Effector memory CD8-positive, alpha-beta T cell (primary cell): ENCODE data around the gene ARFIP1.
A peak's percentile ranks its signal among the peaks of the same experiment; 100 is the strongest.
"Not testable (repeated sequence)": the region's sequence is repeated elsewhere in the genome, so short reads cannot be mapped to it uniquely, and the experiment has no call there.

Experiments
- ATAC-seq: fragments of 150-1000 bp; cut with Tn5 transposase; replicated peaks from 2 replicates; pipeline ENCODE4 v1.10.0; 2021; ENCODE audit warnings: mild to moderate bottlenecking, moderate library complexity
- DNase-seq, 3 experiments: peaks; one replicate each; pipeline ENCODE4 v3.0.0; 2021
- H3K27ac Mint-ChIP-seq, 2 donors: one replicate each; pipeline ENCODE4 v1.8.0; 2022; ENCODE audit warnings: mild to moderate bottlenecking in 2 of 2, mixed read lengths in 2 of 2, moderate library complexity in 2 of 2
- H3K27me3 Mint-ChIP-seq, 2 donors: one replicate each; pipeline ENCODE4 v1.8.0; 2022; ENCODE audit warnings: mixed read lengths in 2 of 2
- H3K36me3 Mint-ChIP-seq: one replicate; pipeline ENCODE4 v1.8.0; 2022; ENCODE audit warnings: mild to moderate bottlenecking, moderate library complexity, mixed read lengths; ENCODE audit not compliant: insufficient read depth
- H3K4me1 Mint-ChIP-seq, 2 donors: one replicate each; pipeline ENCODE4 v1.8.0; 2022; ENCODE audit warnings: low read depth in 2 of 2, mixed read lengths in 2 of 2
- H3K4me3 Mint-ChIP-seq, 2 donors: one replicate each; pipeline ENCODE4 v1.8.0; 2022; ENCODE audit warnings: mild to moderate bottlenecking in 2 of 2, mixed read lengths in 2 of 2, moderate library complexity in 2 of 2
- H3K9me3 Mint-ChIP-seq, 2 donors: one replicate each; pipeline ENCODE4 v1.8.0; 2022; ENCODE audit warnings: mixed read lengths in 2 of 2
- total RNA-seq, 9 experiments: gene quantifications; one replicate each; lab custom pipeline; 2026; lab: John Stamatoyannopoulos, UW

Gene ARFIP1
- 12.1 to 30.1 (median 21.8) reads per million in 9 experiments for total RNA-seq

GRCh38 chr4:152779513-152780266, at the start of gene ARFIP1, which contains the start of gene TIGD4:
Gene ARFIP1, plus strand, starts transcription at chr4:152779954. Its CDS starts 49,680 bp downstream, at chr4:152829634.
Gene TIGD4, minus strand, starts transcription at chr4:152779730. Its CDS starts 8,726 bp downstream, at chr4:152771004.
- peak; percentile 92 to 95 (median 94) for DNase-seq
- ATAC-seq = peak; percentile 86
- peak within 1 kb of the TSS; percentile 96 to 100 for H3K4me3 Mint-ChIP-seq
- no peaks in the 10 kb centered on the region for H3K27me3 Mint-ChIP-seq
- peaks cover 18% of the 10 kb centered on the region for H3K36me3 Mint-ChIP-seq
- no peaks in the 10 kb centered on the region for H3K9me3 Mint-ChIP-seq
- H3K27ac Mint-ChIP-seq = peak within 1 kb of the TSS; percentile 96 to 99
- H3K4me1 Mint-ChIP-seq = peaks cover 34 to 40% of the 10 kb centered on the region in 2 donors

- Mint-ChIP-seq H3K27ac (no peak overlapping the region), H3K27me3 (peaks cover 10 to 19% of the 10 kb centered on the region in 2 donors), H3K36me3 (no peaks in the 10 kb centered on the region), H3K4me3 (no peak overlapping the region), H3K4me1 (peaks cover 2 to 3% of the 10 kb centered on the region in 2 donors), H3K9me3 (no peaks in the 10 kb centered on the region)
- ATAC-seq (no peak), DNase-seq (no peak)
Observed at GRCh38 chr4:152731997-152732396, 47.8 kb upstream of the ARFIP1 start.

- H3K27ac Mint-ChIP-seq = no peak overlapping the region
- H3K4me3 Mint-ChIP-seq = no peak overlapping the region
- H3K36me3 Mint-ChIP-seq = no peaks in the 10 kb centered on the region
- no peak for DNase-seq
- H3K9me3 Mint-ChIP-seq = no peaks in the 10 kb centered on the region
- peaks cover 2 to 3% of the 10 kb centered on the region in 2 donors for H3K4me1 Mint-ChIP-seq
- peaks cover 4 to 8% of the 10 kb centered on the region in 2 donors for H3K27me3 Mint-ChIP-seq
- no peak for ATAC-seq
Observed at GRCh38 chr4:152734015-152734698, 45.6 kb upstream of the ARFIP1 start.

GRCh38 chr4:152734699-152735050, 45.1 kb upstream of the ARFIP1 start:
- ATAC-seq (no peak), DNase-seq (no peak)
- Mint-ChIP-seq H3K4me1 (peaks cover 2 to 3% of the 10 kb centered on the region in 2 donors), H3K4me3 (no peak overlapping the region), H3K27me3 (peaks cover 4 to 8% of the 10 kb centered on the region in 2 donors), H3K9me3 (no peaks in the 10 kb centered on the region), H3K36me3 (no peaks in the 10 kb centered on the region), H3K27ac (no peak overlapping the region)

- no peak overlapping the region for H3K27ac Mint-ChIP-seq
- H3K9me3 Mint-ChIP-seq = no peaks in the 10 kb centered on the region
- ATAC-seq (peak; percentile 56), DNase-seq (no peak)
- no peaks in the 10 kb centered on the region for H3K36me3 Mint-ChIP-seq
- H3K4me1 Mint-ChIP-seq = peaks cover 2 to 3% of the 10 kb centered on the region in 2 donors
- H3K4me3 Mint-ChIP-seq = no peak overlapping the region
- peaks cover 4 to 8% of the 10 kb centered on the region in 2 donors for H3K27me3 Mint-ChIP-seq
Observed at GRCh38 chr4:152735396-152735859, 44.3 kb upstream of the ARFIP1 start.

- H3K9me3 Mint-ChIP-seq = no peaks in the 10 kb centered on the region
- peaks cover 2 to 3% of the 10 kb centered on the region in 2 donors for H3K4me1 Mint-ChIP-seq
- H3K36me3 Mint-ChIP-seq = peaks cover under 1% of the 10 kb centered on the region
- H3K27me3 Mint-ChIP-seq = peaks cover 4 to 8% of the 10 kb centered on the region in 2 donors
- no peak overlapping the region for H3K27ac Mint-ChIP-seq
- no peak for DNase-seq
- H3K4me3 Mint-ChIP-seq = no peak overlapping the region
- ATAC-seq = no peak
Observed at GRCh38 chr4:152735906-152736305, 43.8 kb upstream of the ARFIP1 start.

- ATAC-seq (no peak), DNase-seq (no peak)
- Mint-ChIP-seq H3K27ac (no peak overlapping the region), H3K36me3 (peaks cover 4% of the 10 kb centered on the region), H3K27me3 (peaks cover 4 to 10% of the 10 kb centered on the region in 2 donors), H3K9me3 (no peaks in the 10 kb centered on the region), H3K4me3 (no peak overlapping the region), H3K4me1 (peaks cover 2 to 3% of the 10 kb centered on the region in 2 donors)
Observed at GRCh38 chr4:152738827-152739226, 40.9 kb upstream of the ARFIP1 start.

GRCh38 chr4:152747444-152747843, 32.3 kb upstream of the ARFIP1 start:
- Mint-ChIP-seq H3K36me3 (no peaks in the 10 kb centered on the region), H3K27me3 (peaks cover 6 to 24% of the 10 kb centered on the region in 2 donors), H3K27ac (no peak overlapping the region), H3K9me3 (no peaks in the 10 kb centered on the region), H3K4me1 (no peaks in the 10 kb centered on the region), H3K4me3 (no peak overlapping the region)
- DNase-seq (no peak), ATAC-seq (no peak)

- no peak for DNase-seq
- Mint-ChIP-seq H3K27me3 (peaks cover 6 to 25% of the 10 kb centered on the region in 2 donors), H3K4me3 (no peak overlapping the region), H3K36me3 (no peaks in the 10 kb centered on the region), H3K27ac (no peak overlapping the region), H3K4me1 (no peaks in the 10 kb centered on the region), H3K9me3 (no peaks in the 10 kb centered on the region)
- ATAC-seq = no peak
Observed at GRCh38 chr4:152748619-152749018, 31.1 kb upstream of the ARFIP1 start.

- DNase-seq = no peak
- Mint-ChIP-seq H3K27me3 (peaks cover under 1 to 6% of the 10 kb centered on the region in 2 donors), H3K36me3 (no peaks in the 10 kb centered on the region), H3K4me3 (no peak overlapping the region), H3K27ac (no peak overlapping the region), H3K4me1 (no peaks in the 10 kb centered on the region), H3K9me3 (no peaks in the 10 kb centered on the region)
- no peak for ATAC-seq
Observed at GRCh38 chr4:152763796-152764195, 16.0 kb upstream of the ARFIP1 start.

GRCh38 chr4:152765069-152765737, 14.6 kb upstream of the ARFIP1 start:
- not testable (repeated sequence) for H3K9me3 Mint-ChIP-seq, DNase-seq, H3K4me1 Mint-ChIP-seq, H3K36me3 Mint-ChIP-seq, ATAC-seq, H3K4me3 Mint-ChIP-seq, H3K27ac Mint-ChIP-seq, H3K27me3 Mint-ChIP-seq

- ATAC-seq (peak; percentile 26), DNase-seq (no peak)
- Mint-ChIP-seq H3K9me3 (no peaks in the 10 kb centered on the region), H3K27me3 (no peaks in the 10 kb centered on the region), H3K4me3 (no peak overlapping the region), H3K4me1 (no peaks in the 10 kb centered on the region), H3K27ac (no peak overlapping the region), H3K36me3 (no peaks in the 10 kb centered on the region)
Observed at GRCh38 chr4:152771741-152772533, 7.8 kb upstream of the ARFIP1 start.

GRCh38 chr4:152773339-152773738, 6.4 kb upstream of the ARFIP1 start:
- peaks cover 0 to 1% of the 10 kb centered on the region in 2 donors for H3K4me1 Mint-ChIP-seq
- DNase-seq = no peak
- no peaks in the 10 kb centered on the region for H3K27me3 Mint-ChIP-seq
- H3K4me3 Mint-ChIP-seq = no peak overlapping the region
- H3K27ac Mint-ChIP-seq = no peak overlapping the region
- H3K9me3 Mint-ChIP-seq = no peaks in the 10 kb centered on the region
- H3K36me3 Mint-ChIP-seq = no peaks in the 10 kb centered on the region
- no peak for ATAC-seq
